Thoracic aorta (tissue), 2 donors: ENCODE results near the gene STX12. TPM values are rescaled to one million over a fixed set of nuclear protein-coding genes. Genes with fewer than 3 reads are reported as not detected.

Experiments used
- ATAC-seq: fragments of 150-250 bp; one replicate; pipeline ENCODE4 v1.8.0; 2017; ENCODE audit warnings: low read depth; ENCODE audit not compliant: insufficient number of reproducible peaks, low FRiP score
- DNase-seq: peaks from one replicate; pipeline ENCODE4 v3.0.0-alpha.2; 2020; ENCODE audit warnings: low spot score
- H3K27ac ChIP-seq, 2 donors: fragments of 200-600 bp; sonication (generic); 1 replicate in 1 of 2; 2 replicates in 1 of 2; pipeline ENCODE4 v1.5.1; 2016; ENCODE audit warnings: mild to moderate bottlenecking in 2 of 2, moderate library complexity in 2 of 2
- H3K27me3 ChIP-seq: fragments of 200-600 bp; sonication (generic); replicated peaks from 2 replicates; pipeline ENCODE4 v1.6.0; 2016; ENCODE audit warnings: mild to moderate bottlenecking; ENCODE audit not compliant: insufficient read depth
- H3K36me3 ChIP-seq: fragments of 200-600 bp; sonication (generic); one replicate; pipeline ENCODE4 v1.5.1; 2016
- H3K4me1 ChIP-seq, 2 donors: fragments of 200-600 bp; sonication (generic); 1 replicate in 1 of 2; 2 replicates in 1 of 2; pipeline versions ENCODE4 v1.5.1 to v1.6.0; 2016; ENCODE audit warnings: low read depth in 2 of 2, mild to moderate bottlenecking in 1 of 2; ENCODE audit not compliant: control insufficient read depth in 1 of 2
- H3K4me3 ChIP-seq: fragments of 200-600 bp; sonication (generic); 2 replicates; pipeline ENCODE4 v1.5.1; 2016; ENCODE audit warnings: mild to moderate bottlenecking
- H3K9me3 ChIP-seq: fragments of 200-600 bp; sonication (generic); 2 replicates; pipeline ENCODE4 v1.5.1; 2016
- CTCF ChIP-seq: fragments of 200-600 bp; sonication (generic); IDR thresholded peaks from one replicate; pipeline ENCODE4 v1.5.1; 2019; ENCODE audit warnings: antibody characterized with exemption
- total RNA-seq, 2 donors: library from RNA; depleted of rRNA; stranded (reverse); fragments of >200 nt; gene quantifications; one replicate each; pipeline versions ENCODE4 v1.1.0 to v1.2.3, GENCODE V29; 2016

STX12 gene
- total RNA-seq, 2 donors from 2014 or later, result 91.5 to 95.9 TPM

DNA sequence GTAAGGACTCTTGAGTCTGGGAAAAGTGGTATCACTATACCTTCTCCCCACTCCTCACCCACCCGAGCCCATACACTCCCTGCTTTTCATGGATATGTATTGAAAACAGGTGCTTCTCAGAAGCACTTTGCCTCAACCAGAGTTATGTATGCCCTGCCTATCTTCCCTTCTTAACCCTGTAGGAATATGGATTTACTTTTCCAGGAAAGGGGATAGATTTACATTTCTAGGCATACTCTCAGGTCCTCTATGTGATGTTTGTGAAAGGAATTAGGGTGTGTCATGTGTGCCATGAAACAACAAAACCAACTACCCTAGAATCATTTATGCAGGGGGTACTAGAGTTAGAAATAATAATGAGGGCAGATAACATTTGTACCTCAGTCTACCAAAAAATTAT lies 11.0 kb upstream of the STX12 start:
- H3K27me3 ChIP-seq, result no peaks in the 10 kb centered on the region
- ATAC-seq, result no peak
- H3K9me3 ChIP-seq, result no peaks in the 10 kb centered on the region
- H3K36me3 ChIP-seq, result peaks cover 26% of the 10 kb centered on the region
- no peak for TF ChIP-seq CTCF
- H3K4me1 ChIP-seq, result no peaks in the 10 kb centered on the region
- no peak overlapping the region for H3K27ac ChIP-seq
- DNase-seq, result no peak
- H3K4me3 ChIP-seq, result no peak overlapping the region

DNA sequence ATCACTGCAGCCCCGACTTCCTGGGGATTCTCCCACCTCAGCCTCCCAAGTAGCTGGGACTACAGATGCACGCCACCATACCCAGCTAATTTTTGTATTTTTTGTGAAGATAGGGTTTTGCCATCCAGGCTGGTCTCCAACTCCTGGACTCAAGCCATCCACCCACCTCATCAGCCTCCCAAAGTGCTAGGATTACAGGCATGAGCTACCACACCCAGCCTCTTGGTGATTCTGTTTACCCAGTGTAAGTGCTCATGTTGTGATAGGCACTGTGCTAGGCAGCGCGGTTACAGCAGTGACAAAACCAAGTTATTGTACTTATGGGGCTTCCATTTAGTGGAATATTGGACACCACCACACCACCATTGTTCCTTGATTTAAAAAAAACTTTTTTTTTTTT lies 9.7 kb upstream of the STX12 start:
- H3K4me3 ChIP-seq, result no peak overlapping the region
- DNase-seq (no peak), ATAC-seq (no peak)
- H3K4me1 ChIP-seq, result no peaks in the 10 kb centered on the region
- H3K9me3 ChIP-seq, result no peaks in the 10 kb centered on the region
- H3K36me3 ChIP-seq, result peaks cover 26% of the 10 kb centered on the region
- TF ChIP-seq CTCF, result no peak
- no peaks in the 10 kb centered on the region for H3K27me3 ChIP-seq
- no peak overlapping the region for H3K27ac ChIP-seq

DNA sequence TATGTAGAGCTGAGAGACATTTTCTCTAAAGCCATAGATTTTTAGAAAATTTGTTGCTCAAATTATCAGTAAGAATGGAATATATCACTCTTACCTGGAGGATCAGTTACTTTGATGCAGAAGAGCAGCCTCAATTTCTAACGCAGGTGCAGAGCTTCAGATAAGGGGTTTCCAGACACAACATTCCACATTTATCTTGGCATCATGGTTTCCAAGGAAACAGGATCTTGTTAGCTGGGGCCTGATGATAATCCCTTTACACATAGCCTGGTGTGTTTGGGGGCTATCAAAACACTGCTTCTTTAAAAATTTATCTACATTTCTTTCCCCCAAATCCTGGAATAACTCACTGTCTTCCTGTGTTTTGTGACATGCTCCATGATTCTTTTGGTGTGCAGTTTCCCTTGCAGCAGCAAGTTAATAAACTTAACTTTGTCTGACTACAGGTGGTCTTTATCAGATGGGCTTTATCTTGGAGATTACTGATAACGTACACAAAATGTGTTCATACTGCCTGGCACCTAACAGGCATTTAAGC lies 2.7 kb upstream of the STX12 start:
- TF ChIP-seq CTCF, result no peak
- no peaks in the 10 kb centered on the region for H3K27me3 ChIP-seq
- H3K36me3 ChIP-seq, result no peaks in the 10 kb centered on the region
- no peaks in the 10 kb centered on the region for H3K9me3 ChIP-seq
- ATAC-seq, result no peak
- H3K4me3 ChIP-seq, result no peak overlapping the region
- H3K27ac ChIP-seq, result no peak overlapping the region
- peaks cover 15 to 22% of the 10 kb centered on the region in 2 donors for H3K4me1 ChIP-seq
- no peak for DNase-seq

GRCh38 chr1:27772036-27772931 lies 735 bp upstream of the STX12 start:
- H3K9me3 ChIP-seq, result no peaks in the 10 kb centered on the region
- ATAC-seq, result no peak
- TF ChIP-seq CTCF, result no peak
- DNase-seq, result no peak
- peaks cover 17 to 38% of the 10 kb centered on the region in 2 donors for H3K4me1 ChIP-seq
- H3K27me3 ChIP-seq, result no peaks in the 10 kb centered on the region
- peak overlapping the region; percentile 85 to 97 for H3K27ac ChIP-seq
- H3K4me3 ChIP-seq, result peak overlapping the region; percentile 96
- H3K36me3 ChIP-seq, result no peaks in the 10 kb centered on the region

DNA sequence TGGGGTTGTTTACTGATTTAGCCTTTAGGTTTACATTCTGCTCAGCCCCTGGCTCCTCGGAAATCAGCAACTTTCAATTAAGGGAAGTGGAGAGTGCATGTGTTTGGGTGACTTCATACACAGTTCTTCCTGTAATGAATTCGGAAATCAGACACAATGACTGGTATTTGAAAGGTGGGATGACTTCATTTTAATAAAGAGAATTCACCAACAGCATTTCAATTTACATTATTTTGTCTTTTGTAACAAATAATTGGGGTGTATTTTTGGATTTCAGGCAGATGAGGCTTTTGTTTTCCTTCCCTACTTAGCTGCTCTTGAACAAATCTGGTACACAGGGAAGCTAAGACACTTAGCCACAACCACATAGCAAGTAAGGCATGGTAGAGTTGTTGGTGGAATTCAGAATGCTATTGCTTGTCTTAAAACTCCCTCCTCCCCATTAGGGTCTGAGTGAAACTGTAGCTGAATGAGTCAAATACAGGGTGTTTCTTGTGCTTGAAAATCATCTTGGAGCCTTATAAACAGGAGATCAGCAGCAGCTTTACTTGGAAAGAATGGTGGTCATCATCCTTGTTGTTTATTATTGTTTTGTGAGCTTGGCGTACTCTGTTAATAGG lies 917 bp downstream of the STX12 start:
- peak overlapping the region; percentile 96 for H3K4me3 ChIP-seq
- H3K27ac ChIP-seq, result peak overlapping the region; percentile 95 to 97
- no peak for TF ChIP-seq CTCF
- H3K9me3 ChIP-seq, result no peaks in the 10 kb centered on the region
- DNase-seq, result no peak
- no peaks in the 10 kb centered on the region for H3K36me3 ChIP-seq
- peaks cover 21 to 38% of the 10 kb centered on the region in 2 donors for H3K4me1 ChIP-seq
- no peak for ATAC-seq
- no peaks in the 10 kb centered on the region for H3K27me3 ChIP-seq
